HEK293T (cell line): ENCODE measurements around the gene DSG2.

Experiments
- ELF4 ChIP-seq: fragments of 450-650 bp; IDR thresholded peaks from 2 replicates; pipeline ENCODE4 v1.6.1; 2017; ENCODE audit warnings: antibody characterized with exemption
- FOXA1 ChIP-seq: fragments of 450-650 bp; IDR thresholded peaks from 2 replicates; pipeline ENCODE4 v1.6.1; 2016; ENCODE audit warnings: mild to moderate bottlenecking
- FOXK2 ChIP-seq: fragments of 450-650 bp; IDR thresholded peaks from 2 replicates; pipeline ENCODE4 v1.6.1; 2016; ENCODE audit warnings: mild to moderate bottlenecking
- FOXM1 ChIP-seq: fragments of 450-650 bp; IDR thresholded peaks from 2 replicates; pipeline ENCODE4 v1.6.1; 2017; ENCODE audit warnings: mild to moderate bottlenecking, borderline replicate concordance
- L3MBTL2 ChIP-seq: fragments of 450-650 bp; conservative IDR thresholded peaks from 2 replicates; pipeline ENCODE4 v1.6.1; 2016; ENCODE audit warnings: mild to moderate bottlenecking

DNA sequence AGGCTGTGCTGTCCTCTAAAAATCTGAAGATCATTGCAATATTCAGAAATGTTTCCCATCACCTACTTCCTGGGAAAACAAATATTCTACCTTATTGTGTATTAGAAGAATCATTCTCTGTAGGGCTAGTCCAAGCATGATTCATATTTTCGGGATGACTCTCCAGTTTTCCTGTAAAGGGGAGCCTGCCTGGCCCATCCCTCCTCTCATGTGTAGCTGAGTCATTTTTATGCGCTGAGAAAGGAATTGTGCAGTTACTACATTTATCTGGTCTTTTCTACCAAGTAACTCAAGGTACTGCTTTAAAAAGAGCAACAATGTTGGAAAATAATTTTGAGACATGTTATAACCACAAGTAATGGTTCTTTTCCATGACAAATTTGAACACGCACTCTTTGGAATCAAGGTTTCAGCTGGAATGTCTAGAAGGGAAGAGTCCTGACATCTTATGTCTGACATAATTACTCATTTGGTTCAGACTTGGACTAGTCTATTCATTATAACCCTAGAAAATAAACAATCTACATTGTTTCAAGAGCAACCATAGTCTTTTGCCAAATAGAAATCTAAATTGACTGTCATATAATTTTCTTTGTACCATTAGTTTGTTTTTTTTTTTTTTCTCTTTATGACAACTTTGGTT is 43.8 kb upstream of the DSG2 start:
- no peak for TF ChIP-seq FOXM1
- no peak for TF ChIP-seq FOXA1
- TF ChIP-seq ELF4, result no peak
- TF ChIP-seq L3MBTL2, result no peak
- TF ChIP-seq FOXK2, result no peak
